ENCODE data around the gene KCNMA1.

DNA sequence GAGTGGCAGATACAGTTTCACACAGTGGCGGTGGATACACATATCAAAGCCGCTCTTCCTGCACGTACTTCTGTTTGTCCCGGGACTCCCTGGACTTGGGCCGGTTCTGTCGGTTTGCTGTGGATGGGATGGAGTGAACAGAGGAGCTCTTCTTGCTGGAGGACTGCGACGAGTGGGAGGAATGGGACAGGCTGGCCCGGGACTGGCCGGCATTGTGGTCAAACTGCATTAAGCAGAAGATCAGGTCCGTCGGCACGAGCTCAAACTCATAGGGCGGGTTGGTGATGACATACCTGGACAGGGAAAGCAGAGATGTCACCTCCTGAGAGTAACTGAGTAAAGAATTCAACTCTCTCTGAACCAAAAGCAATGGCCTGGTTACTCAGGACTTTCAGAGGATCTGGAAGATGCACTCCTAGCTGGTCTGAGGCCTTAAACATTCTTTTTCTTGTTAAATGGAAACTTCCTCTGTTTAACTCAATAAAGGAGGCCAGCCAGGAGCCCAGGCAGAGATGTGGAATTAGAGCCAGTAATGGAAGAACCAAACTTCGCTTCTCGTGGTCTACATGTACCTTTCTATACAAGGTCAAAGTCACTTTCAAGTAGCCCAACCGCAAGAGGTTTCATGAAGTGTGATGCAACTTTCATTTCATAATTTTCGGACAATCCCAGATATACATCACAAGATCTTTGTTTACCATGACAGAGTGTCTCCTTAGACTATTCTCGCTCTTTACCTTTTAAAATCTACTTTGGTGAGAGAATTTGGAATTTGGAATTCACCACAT, 750.2 kb downstream of the KCNMA1 start:
- TF ChIP-seq EP300 (IDR thresholded peaks at IDR 0.05): no peak
- TF ChIP-seq, protein P1, sequence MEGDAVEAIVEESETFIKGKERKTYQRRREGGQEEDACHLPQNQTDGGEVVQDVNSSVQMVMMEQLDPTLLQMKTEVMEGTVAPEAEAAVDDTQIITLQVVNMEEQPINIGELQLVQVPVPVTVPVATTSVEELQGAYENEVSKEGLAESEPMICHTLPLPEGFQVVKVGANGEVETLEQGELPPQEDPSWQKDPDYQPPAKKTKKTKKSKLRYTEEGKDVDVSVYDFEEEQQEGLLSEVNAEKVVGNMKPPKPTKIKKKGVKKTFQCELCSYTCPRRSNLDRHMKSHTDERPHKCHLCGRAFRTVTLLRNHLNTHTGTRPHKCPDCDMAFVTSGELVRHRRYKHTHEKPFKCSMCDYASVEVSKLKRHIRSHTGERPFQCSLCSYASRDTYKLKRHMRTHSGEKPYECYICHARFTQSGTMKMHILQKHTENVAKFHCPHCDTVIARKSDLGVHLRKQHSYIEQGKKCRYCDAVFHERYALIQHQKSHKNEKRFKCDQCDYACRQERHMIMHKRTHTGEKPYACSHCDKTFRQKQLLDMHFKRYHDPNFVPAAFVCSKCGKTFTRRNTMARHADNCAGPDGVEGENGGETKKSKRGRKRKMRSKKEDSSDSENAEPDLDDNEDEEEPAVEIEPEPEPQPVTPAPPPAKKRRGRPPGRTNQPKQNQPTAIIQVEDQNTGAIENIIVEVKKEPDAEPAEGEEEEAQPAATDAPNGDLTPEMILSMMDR (IDR thresholded peaks at IDR 0.05): no peak
- TF ChIP-seq POLR2A (IDR thresholded peaks at IDR 0.05): no peak
